Measurements from ENCODE around the gene XPR1. TPM values are rescaled to one million over a fixed set of nuclear protein-coding genes. Genes with fewer than 3 reads are reported as not detected.

Gene XPR1
- total RNA-seq, 1 donor from 2014 or later: 37.9 TPM

DNA sequence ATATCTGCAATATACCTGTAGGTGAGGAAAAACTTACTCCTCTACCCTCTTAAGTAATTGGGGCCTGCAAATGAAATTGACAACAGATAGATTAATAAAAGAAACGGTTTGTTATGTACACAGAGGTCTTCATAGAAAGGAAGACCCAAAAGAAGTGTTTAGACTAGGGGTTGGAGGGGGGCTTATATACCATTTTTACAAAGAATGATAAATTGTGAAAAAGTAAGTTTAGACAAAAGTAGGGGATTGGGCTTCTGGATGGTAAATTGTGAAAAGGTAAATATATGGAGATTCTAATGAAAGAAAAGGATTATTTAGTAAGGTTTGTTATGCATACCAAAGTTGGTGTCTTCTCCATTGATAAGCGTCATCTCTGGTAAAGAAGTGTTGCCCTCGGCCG lies 207.7 kb downstream of the XPR1 start:
- TF ChIP-seq, protein P1, sequence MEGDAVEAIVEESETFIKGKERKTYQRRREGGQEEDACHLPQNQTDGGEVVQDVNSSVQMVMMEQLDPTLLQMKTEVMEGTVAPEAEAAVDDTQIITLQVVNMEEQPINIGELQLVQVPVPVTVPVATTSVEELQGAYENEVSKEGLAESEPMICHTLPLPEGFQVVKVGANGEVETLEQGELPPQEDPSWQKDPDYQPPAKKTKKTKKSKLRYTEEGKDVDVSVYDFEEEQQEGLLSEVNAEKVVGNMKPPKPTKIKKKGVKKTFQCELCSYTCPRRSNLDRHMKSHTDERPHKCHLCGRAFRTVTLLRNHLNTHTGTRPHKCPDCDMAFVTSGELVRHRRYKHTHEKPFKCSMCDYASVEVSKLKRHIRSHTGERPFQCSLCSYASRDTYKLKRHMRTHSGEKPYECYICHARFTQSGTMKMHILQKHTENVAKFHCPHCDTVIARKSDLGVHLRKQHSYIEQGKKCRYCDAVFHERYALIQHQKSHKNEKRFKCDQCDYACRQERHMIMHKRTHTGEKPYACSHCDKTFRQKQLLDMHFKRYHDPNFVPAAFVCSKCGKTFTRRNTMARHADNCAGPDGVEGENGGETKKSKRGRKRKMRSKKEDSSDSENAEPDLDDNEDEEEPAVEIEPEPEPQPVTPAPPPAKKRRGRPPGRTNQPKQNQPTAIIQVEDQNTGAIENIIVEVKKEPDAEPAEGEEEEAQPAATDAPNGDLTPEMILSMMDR (IDR thresholded peaks at IDR 0.05; ENCODE audit: unreplicated experiment): no peak
- H3K4me1 Mint-ChIP-seq: peaks cover 27% of the 10 kb centered on the region
- no peak for DNase-seq (ENCODE audit: low spot score in 2 of 2, unreplicated experiment in 2 of 2)
- H3K36me3 Mint-ChIP-seq: peaks cover 17% of the 10 kb centered on the region
- H3K27me3 Mint-ChIP-seq (ENCODE audit: low read depth): no peaks in the 10 kb centered on the region
- H3K27ac Mint-ChIP-seq: no peak overlapping the region
- no peak overlapping the region for H3K4me3 Mint-ChIP-seq
- peaks cover 9% of the 10 kb centered on the region for H3K9me3 Mint-ChIP-seq

- Mint-ChIP-seq H3K4me1 (peaks cover 27% of the 10 kb centered on the region), H3K27ac (peak overlapping the region; percentile 68), H3K27me3 (ENCODE audit: low read depth) (no peaks in the 10 kb centered on the region), H3K9me3 (peaks cover 5% of the 10 kb centered on the region), H3K36me3 (peaks cover 7% of the 10 kb centered on the region), H3K4me3 (no peak overlapping the region)
- TF ChIP-seq, protein P1 (IDR thresholded peaks at IDR 0.05; ENCODE audit: unreplicated experiment): no peak
- DNase-seq (ENCODE audit: low spot score in 2 of 2, unreplicated experiment in 2 of 2): no peak
These were observed 209.6 kb downstream of the XPR1 start for GRCh38 chr1:180841415-180841814.

DNA sequence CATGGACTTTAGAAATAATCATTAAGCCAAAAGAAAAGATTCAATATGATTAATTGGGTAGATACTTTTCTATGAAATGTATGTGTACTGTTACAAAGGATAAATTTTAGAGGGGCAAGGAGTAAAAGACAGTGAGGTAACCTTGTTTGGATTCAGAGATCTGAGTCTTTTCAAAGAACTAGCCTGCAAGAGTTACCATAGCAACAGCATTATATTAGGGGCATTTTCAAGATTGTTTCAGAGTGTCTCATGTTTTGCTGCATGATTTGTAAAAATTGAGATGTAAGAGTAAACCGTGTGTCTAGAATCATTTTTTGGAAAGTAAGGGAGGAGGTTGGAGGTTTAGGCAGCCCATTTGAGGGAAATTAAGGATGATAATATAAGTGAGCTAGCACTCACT lies 210.2 kb downstream of the XPR1 start:
- Mint-ChIP-seq H3K4me1 (peaks cover 24% of the 10 kb centered on the region), H3K27ac (peak overlapping the region; percentile 40)

GRCh38 chr1:180842491-180843275 lies 210.9 kb downstream of the XPR1 start:
- H3K36me3 Mint-ChIP-seq: peaks cover 5% of the 10 kb centered on the region
- H3K27ac Mint-ChIP-seq: peak overlapping the region; percentile 66

More for the DNA sequence above, 210.2 kb downstream of the XPR1 start:
- no peaks in the 10 kb centered on the region for H3K27me3 Mint-ChIP-seq (ENCODE audit: low read depth)
- no peak for DNase-seq (ENCODE audit: low spot score in 2 of 2, unreplicated experiment in 2 of 2)
- H3K4me3 Mint-ChIP-seq: no peak overlapping the region
- H3K36me3 Mint-ChIP-seq: peaks cover 5% of the 10 kb centered on the region
- H3K9me3 Mint-ChIP-seq: peaks cover 5% of the 10 kb centered on the region
- TF ChIP-seq, protein P1 (IDR thresholded peaks at IDR 0.05; ENCODE audit: unreplicated experiment): no peak

GRCh38 chr1:180845352-180845751 lies 213.5 kb downstream of the XPR1 start:
- TF ChIP-seq, protein P1 (IDR thresholded peaks at IDR 0.05; ENCODE audit: unreplicated experiment): no peak
- Mint-ChIP-seq H3K4me1 (peaks cover 15% of the 10 kb centered on the region), H3K27ac (no peak overlapping the region), H3K27me3 (ENCODE audit: low read depth) (no peaks in the 10 kb centered on the region), H3K36me3 (no peaks in the 10 kb centered on the region), H3K9me3 (no peaks in the 10 kb centered on the region), H3K4me3 (no peak overlapping the region)
- DNase-seq (ENCODE audit: low spot score in 2 of 2, unreplicated experiment in 2 of 2): no peak

More at GRCh38 chr1:180842491-180843275, 210.9 kb downstream of the XPR1 start:
- no peak for DNase-seq (ENCODE audit: low spot score in 2 of 2, unreplicated experiment in 2 of 2)
- Mint-ChIP-seq H3K4me3 (no peak overlapping the region), H3K4me1 (peaks cover 20% of the 10 kb centered on the region), H3K27me3 (ENCODE audit: low read depth) (no peaks in the 10 kb centered on the region), H3K9me3 (peaks cover 5% of the 10 kb centered on the region)
- TF ChIP-seq, protein P1 (IDR thresholded peaks at IDR 0.05; ENCODE audit: unreplicated experiment): no peak
